GM18868 (cell line): ENCODE results near the gene SLC24A4.
"Not testable (repeated sequence)": the region's sequence is repeated elsewhere in the genome, so short reads cannot be mapped to it uniquely, and the experiment has no call there.

Source experiments
- ATAC-seq: cut with Tn5 transposase; IDR thresholded peaks from one replicate; pipeline ENCODE4 v1.9.1; 2021; ENCODE audit warnings: mild to moderate bottlenecking, moderate library complexity; ENCODE audit not compliant: unreplicated experiment

SLC24A4 gene

GRCh38 chr14:92400579-92401444 lies 77.8 kb downstream of the SLC24A4 start:
- peak; percentile 75 for ATAC-seq

GRCh38 chr14:92401561-92401960 lies 78.6 kb downstream of the SLC24A4 start:
- ATAC-seq, result no peak

- ATAC-seq, result not testable (repeated sequence)
These were observed 79.5 kb downstream of the SLC24A4 start for GRCh38 chr14:92402500-92402899.

GRCh38 chr14:92404018-92404417 lies 81.1 kb downstream of the SLC24A4 start:
- ATAC-seq, result no peak

GRCh38 chr14:92404421-92404820 lies 81.5 kb downstream of the SLC24A4 start:
- ATAC-seq, result no peak

GRCh38 chr14:92404938-92405337 lies 82.0 kb downstream of the SLC24A4 start:
- ATAC-seq, result no peak

- ATAC-seq, result no peak
These were observed 84.4 kb downstream of the SLC24A4 start for GRCh38 chr14:92407410-92407809.

- ATAC-seq, result no peak
These were observed 86.1 kb downstream of the SLC24A4 start for GRCh38 chr14:92409043-92409442.

GRCh38 chr14:92411135-92411534 lies 88.2 kb downstream of the SLC24A4 start:
- no peak for ATAC-seq

GRCh38 chr14:92411941-92412340 lies 89.0 kb downstream of the SLC24A4 start:
- ATAC-seq, result no peak

GRCh38 chr14:92412912-92413311 lies 89.9 kb downstream of the SLC24A4 start:
- ATAC-seq, result no peak

- ATAC-seq, result no peak
These were observed 90.4 kb downstream of the SLC24A4 start for GRCh38 chr14:92413379-92413778.

GRCh38 chr14:92414690-92415445 lies 91.9 kb downstream of the SLC24A4 start:
- no peak for ATAC-seq

- no peak for ATAC-seq
These were observed 93.0 kb downstream of the SLC24A4 start for GRCh38 chr14:92415969-92416368.

GRCh38 chr14:92416544-92416943 lies 93.6 kb downstream of the SLC24A4 start:
- no peak for ATAC-seq

- no peak for ATAC-seq
These were observed 94.8 kb downstream of the SLC24A4 start for GRCh38 chr14:92417759-92418158.

GRCh38 chr14:92421751-92422150 lies 98.8 kb downstream of the SLC24A4 start:
- no peak for ATAC-seq

- no peak for ATAC-seq
These were observed 102.1 kb downstream of the SLC24A4 start for GRCh38 chr14:92425101-92425500.

- ATAC-seq, result no peak
These were observed 103.3 kb downstream of the SLC24A4 start for GRCh38 chr14:92426237-92426636.

GRCh38 chr14:92427096-92427495 lies 104.1 kb downstream of the SLC24A4 start:
- ATAC-seq, result no peak

GRCh38 chr14:92430686-92431085 lies 107.7 kb downstream of the SLC24A4 start:
- ATAC-seq, result no peak

GRCh38 chr14:92431199-92431725 lies 108.3 kb downstream of the SLC24A4 start:
- no peak for ATAC-seq
